Stimulated activated CD8-positive, alpha-beta memory T cell treated with anti-CD3 and anti-CD28 coated beads, Interleukin-2, amount 100 ng/mL, for 1 hour (primary cell): Measurements from ENCODE around the gene OR6K3.
"Not testable (repeated sequence)": the region's sequence is repeated elsewhere in the genome, so short reads cannot be mapped to it uniquely, and the experiment has no call there.

Source experiments
- DNase-seq, 2 donors: peaks; one replicate each; pipeline ENCODE4 v3.0.0-alpha.2; 2020; ENCODE audit warnings: low read depth in 2 of 2

Gene OR6K3

GRCh38 chr1:158720620-158721019 lies at the start of gene OR6K3:
Gene OR6K3 (minus strand): TSS chr1:158720720. CDS start chr1:158718115, 2,605 bp downstream.
- DNase-seq = no peak

GRCh38 chr1:158754420-158754819 lies 33.9 kb upstream of the OR6K3 start, which contains the start of gene OR6K6:
Gene OR6K6 (plus strand): TSS chr1:158754720. CDS start chr1:158754888, 168 bp downstream.
- no peak for DNase-seq

GRCh38 chr1:158752155-158752712 lies 31.7 kb upstream of the OR6K3 start:
- no peak for DNase-seq

GRCh38 chr1:158735848-158736247 lies 15.3 kb upstream of the OR6K3 start:
- no peak for DNase-seq

- DNase-seq = no peak
Observed at GRCh38 chr1:158732524-158732923, 12.0 kb upstream of the OR6K3 start.

GRCh38 chr1:158731707-158732106 lies 11.2 kb upstream of the OR6K3 start:
- no peak for DNase-seq

GRCh38 chr1:158730453-158730852 lies 9.9 kb upstream of the OR6K3 start:
- no peak for DNase-seq

GRCh38 chr1:158728510-158729225 lies 8.1 kb upstream of the OR6K3 start:
- DNase-seq = no peak

GRCh38 chr1:158724442-158724841 lies 3.9 kb upstream of the OR6K3 start:
- no peak for DNase-seq

- no peak for DNase-seq
Observed at GRCh38 chr1:158719664-158720063, 856 bp downstream of the OR6K3 start.

GRCh38 chr1:158717344-158717743 lies 3.2 kb downstream of the OR6K3 start:
- DNase-seq = no peak

- no peak for DNase-seq
Observed at GRCh38 chr1:158716335-158716734, 4.2 kb downstream of the OR6K3 start.

- no peak for DNase-seq
Observed at GRCh38 chr1:158714754-158715153, 5.8 kb downstream of the OR6K3 start.

- no peak for DNase-seq
Observed at GRCh38 chr1:158711098-158711497, 9.4 kb downstream of the OR6K3 start.

- no peak for DNase-seq
Observed at GRCh38 chr1:158706096-158706495, 14.4 kb downstream of the OR6K3 start.

- no peak for DNase-seq
Observed at GRCh38 chr1:158700552-158700951, 20.0 kb downstream of the OR6K3 start, which contains the start of gene OR6K2. Gene OR6K2 (minus strand): TSS chr1:158700652. CDS start chr1:158700652, 0 bp downstream.

- no peak for DNase-seq
Observed at GRCh38 chr1:158694596-158694995, 25.9 kb downstream of the OR6K3 start.

- no peak for DNase-seq
Observed at GRCh38 chr1:158692356-158692755, 28.2 kb downstream of the OR6K3 start.

- DNase-seq = no peak
Observed at GRCh38 chr1:158691907-158692306, 28.6 kb downstream of the OR6K3 start.

- DNase-seq = not testable (repeated sequence)
Observed at GRCh38 chr1:158691149-158691548, 29.4 kb downstream of the OR6K3 start.

GRCh38 chr1:158689875-158690274 lies 30.6 kb downstream of the OR6K3 start:
- DNase-seq = no peak

GRCh38 chr1:158689110-158689509 lies 31.4 kb downstream of the OR6K3 start:
- no peak for DNase-seq

GRCh38 chr1:158688343-158688742 lies 32.2 kb downstream of the OR6K3 start:
- DNase-seq = not testable (repeated sequence)
